ENCODE measurements around the gene TOX4. TPM values are rescaled to one million over a fixed set of nuclear protein-coding genes. Genes with fewer than 3 reads are reported as not detected.

TOX4 gene
- total RNA-seq, 1 donor from 2014 or later = 82.8 TPM

Other genes starting within 250 kb of the TOX4 start
- 1,009 and 1,054 TPM in 2 replicates for gene HNRNPC, start 207.8 kb upstream of the TOX4 start, total RNA-seq
- gene RPGRIP1, start 197.1 kb upstream of the TOX4 start, total RNA-seq = not detected in 2 replicates
- gene SUPT16H, start 93.2 kb upstream of the TOX4 start, total RNA-seq = 170 and 174 TPM in 2 replicates
- 104 and 115 TPM in 2 replicates for gene CHD8, start 21.1 kb upstream of the TOX4 start, total RNA-seq
- 26.5 and 30.1 TPM in 2 replicates for gene RAB2B, start 236 bp upstream of the TOX4 start, total RNA-seq
- gene METTL3, start 34.1 kb downstream of the TOX4 start, total RNA-seq = 72.9 and 81.7 TPM in 2 replicates
- 1.6 and 1.7 TPM in 2 replicates for gene SALL2, start 49.2 kb downstream of the TOX4 start, total RNA-seq
- not detected in 2 replicates for gene OR10G3, start 102.9 kb downstream of the TOX4 start, total RNA-seq
- not detected in 2 replicates for gene OR10G2, start 157.7 kb downstream of the TOX4 start, total RNA-seq
- not detected in 2 replicates for gene OR4E2, start 176.6 kb downstream of the TOX4 start, total RNA-seq
- not detected in 2 replicates for gene OR4E1, start 196.6 kb downstream of the TOX4 start, total RNA-seq

Measured in activated CD4-positive, alpha-beta T cell treated with anti-CD3 and anti-CD28 coated beads, Interleukin-2, amount 10 ng/mL, durations not matched to agents 24 days and 14 days (primary cell).